DOHH2 (cell line): ENCODE measurements around the gene RAI1.

Experiments used
- H3F3A ChIP-seq: fragments of 200-600 bp; sonication (generic), shearing (Covaris generic); 2 replicates; pipeline ENCODE4 v1.6.0; 2016; ENCODE audit warnings: antibody characterized with exemption, mild to moderate bottlenecking; ENCODE audit not compliant: control insufficient read depth, insufficient read depth
- H3K27ac ChIP-seq: fragments of 200-600 bp; sonication (generic); 2 replicates; pipeline ENCODE4 v1.5.1; 2014; ENCODE audit warnings: low read depth, mild to moderate bottlenecking, low read length, moderate library complexity
- H3K27me3 ChIP-seq: fragments of 200-600 bp; sonication (generic); 2 replicates; pipeline ENCODE4 v1.6.1; 2014; ENCODE audit warnings: mild to moderate bottlenecking, low read length, mixed read lengths; ENCODE audit not compliant: control insufficient read depth
- H3K36me3 ChIP-seq: fragments of 200-600 bp; sonication (generic); 2 replicates; pipeline ENCODE4 v1.6.1; 2014; ENCODE audit warnings: mild to moderate bottlenecking, low read length, moderate library complexity, mixed read lengths; ENCODE audit not compliant: control insufficient read depth
- H3K4me1 ChIP-seq: fragments of 200-600 bp; sonication (generic); 2 replicates; pipeline ENCODE4 v1.6.1; 2014; ENCODE audit warnings: mild to moderate bottlenecking, low read length, mixed read lengths; ENCODE audit not compliant: control insufficient read depth
- H3K4me2 ChIP-seq: fragments of 200-600 bp; sonication (generic); 2 replicates; pipeline ENCODE4 v1.6.0; 2014; ENCODE audit warnings: mild to moderate bottlenecking, low read length, moderate library complexity
- H3K4me3 ChIP-seq: fragments of 200-600 bp; sonication (generic); 2 replicates; pipeline ENCODE4 v1.5.1; 2014; ENCODE audit warnings: mild to moderate bottlenecking, low read length, mixed read lengths
- H3K79me2 ChIP-seq: fragments of 200-600 bp; sonication (generic); 2 replicates; pipeline ENCODE4 v1.6.1; 2014; ENCODE audit warnings: mild to moderate bottlenecking, low read length, mixed read lengths; ENCODE audit not compliant: control insufficient read depth
- H3K9me2 ChIP-seq: fragments of 200-600 bp; sonication (generic); replicated peaks from 2 replicates; pipeline ENCODE4 v1.6.1; 2014; ENCODE audit warnings: mild to moderate bottlenecking, low read length, mixed read lengths; ENCODE audit not compliant: control insufficient read depth
- H3K9me3 ChIP-seq: fragments of 200-600 bp; sonication (generic); 2 replicates; pipeline ENCODE4 v1.6.1; 2014; ENCODE audit warnings: antibody characterized with exemption, low read length, mixed read lengths; ENCODE audit not compliant: control insufficient read depth, insufficient read depth
- H4K20me1 ChIP-seq: fragments of 200-600 bp; sonication (generic); 2 replicates; pipeline ENCODE4 v1.6.0; 2014; ENCODE audit warnings: low read depth, mild to moderate bottlenecking, antibody characterized with exemption, low read length, moderate library complexity; ENCODE audit not compliant: control insufficient read depth, insufficient read depth
- CTCF ChIP-seq: fragments of 200-600 bp; sonication (generic); IDR thresholded peaks from one replicate; pipeline ENCODE4 v1.5.1; 2014; ENCODE audit warnings: antibody characterized with exemption, mild to moderate bottlenecking, low read depth, low read length; ENCODE audit not compliant: poor library complexity, severe bottlenecking
- EZH2phosphoT487 ChIP-seq: fragments of 200-600 bp; sonication (generic); IDR thresholded peaks from 2 replicates; pipeline ENCODE4 v1.6.1; 2017; ENCODE audit warnings: borderline replicate concordance, mild to moderate bottlenecking, antibody characterized with exemption, low read length, moderate library complexity, mixed read lengths

The RAI1 gene

GRCh38 chr17:17851103-17852002 lies 170.1 kb downstream of the RAI1 start:
- no peak overlapping the region for H3K4me2 ChIP-seq

GRCh38 chr17:17852930-17853329 lies 171.7 kb downstream of the RAI1 start:
- TF ChIP-seq CTCF (no peak), EZH2phosphoT487 (no peak)
- no peaks in the 10 kb centered on the region for H4K20me1 ChIP-seq
- no peaks in the 10 kb centered on the region for H3K9me3 ChIP-seq
- no peaks in the 10 kb centered on the region for H3K36me3 ChIP-seq
- no peaks in the 10 kb centered on the region for H3K79me2 ChIP-seq
- H3K27me3 ChIP-seq = no peaks in the 10 kb centered on the region
- H3F3A ChIP-seq = no peaks in the 10 kb centered on the region
- H3K4me1 ChIP-seq = peaks cover 20% of the 10 kb centered on the region
- no peak overlapping the region for H3K4me2 ChIP-seq
- H3K9me2 ChIP-seq = no peaks in the 10 kb centered on the region
- no peak overlapping the region for H3K4me3 ChIP-seq
- H3K27ac ChIP-seq = no peak overlapping the region

More at GRCh38 chr17:17851103-17852002, 170.1 kb downstream of the RAI1 start:
- no peak overlapping the region for H3K27ac ChIP-seq
- H3K4me1 ChIP-seq = peaks cover 20% of the 10 kb centered on the region
- H3K9me2 ChIP-seq = no peaks in the 10 kb centered on the region
- no peaks in the 10 kb centered on the region for H3K9me3 ChIP-seq
- no peak overlapping the region for H3K4me3 ChIP-seq
- no peaks in the 10 kb centered on the region for H4K20me1 ChIP-seq
- no peaks in the 10 kb centered on the region for H3F3A ChIP-seq
- H3K27me3 ChIP-seq = no peaks in the 10 kb centered on the region
- no peaks in the 10 kb centered on the region for H3K79me2 ChIP-seq
- no peaks in the 10 kb centered on the region for H3K36me3 ChIP-seq
- TF ChIP-seq EZH2phosphoT487 (no peak), CTCF (no peak)

GRCh38 chr17:17853811-17854447 lies 172.7 kb downstream of the RAI1 start:
- Histone ChIP-seq H4K20me1 (no peaks in the 10 kb centered on the region), H3K79me2 (no peaks in the 10 kb centered on the region), H3K9me3 (no peaks in the 10 kb centered on the region), H3K9me2 (no peaks in the 10 kb centered on the region), H3K27me3 (no peaks in the 10 kb centered on the region), H3K4me1 (peaks cover 17% of the 10 kb centered on the region), H3K27ac (no peak overlapping the region), H3K4me3 (no peak overlapping the region), H3K36me3 (no peaks in the 10 kb centered on the region), H3K4me2 (no peak overlapping the region), H3F3A (no peaks in the 10 kb centered on the region)
- TF ChIP-seq CTCF (no peak), EZH2phosphoT487 (no peak)
